ENCODE measurements around the gene DHX36. TPM values are rescaled to one million over a fixed set of nuclear protein-coding genes. Genes with fewer than 3 reads are reported as not detected.

DHX36 gene
- total RNA-seq, 1 donor from 2014 or later: 48.7 TPM

GRCh38 chr3:154242766-154243165 is 81.5 kb downstream of the DHX36 start:
- Mint-ChIP-seq H3K27ac (ENCODE audit: unreplicated experiment) (peak overlapping the region; percentile 84), H3K4me3 (ENCODE audit: unreplicated experiment) (no peak overlapping the region), H3K36me3 (ENCODE audit: low read depth) (peaks cover 3% of the 10 kb centered on the region), H3K27me3 (ENCODE audit: low read depth) (no peaks in the 10 kb centered on the region), H3K4me1 (ENCODE audit: low read depth) (peaks cover 18% of the 10 kb centered on the region), H3K9me3 (ENCODE audit: low read depth) (no peaks in the 10 kb centered on the region)
- DNase-seq (ENCODE audit: low spot score): no peak
- no peak for TF ChIP-seq CTCF (IDR thresholded peaks at IDR 0.05)

- no peak overlapping the region for H3K27ac Mint-ChIP-seq (ENCODE audit: unreplicated experiment)
- no peaks in the 10 kb centered on the region for H3K27me3 Mint-ChIP-seq (ENCODE audit: low read depth)
- no peaks in the 10 kb centered on the region for H3K9me3 Mint-ChIP-seq (ENCODE audit: low read depth)
- H3K36me3 Mint-ChIP-seq (ENCODE audit: low read depth): peaks cover 2% of the 10 kb centered on the region
- no peak overlapping the region for H3K4me3 Mint-ChIP-seq (ENCODE audit: unreplicated experiment)
- peaks cover 18% of the 10 kb centered on the region for H3K4me1 Mint-ChIP-seq (ENCODE audit: low read depth)
- TF ChIP-seq CTCF (IDR thresholded peaks at IDR 0.05): no peak
- DNase-seq (ENCODE audit: low spot score): no peak
Observed at GRCh38 chr3:154241496-154241895, 82.8 kb downstream of the DHX36 start.

- no peak for DNase-seq (ENCODE audit: low spot score)
- Mint-ChIP-seq H3K9me3 (ENCODE audit: low read depth) (no peaks in the 10 kb centered on the region), H3K27ac (ENCODE audit: unreplicated experiment) (no peak overlapping the region), H3K27me3 (ENCODE audit: low read depth) (no peaks in the 10 kb centered on the region), H3K4me1 (ENCODE audit: low read depth) (peaks cover 18% of the 10 kb centered on the region), H3K4me3 (ENCODE audit: unreplicated experiment) (no peak overlapping the region), H3K36me3 (ENCODE audit: low read depth) (peaks cover 2% of the 10 kb centered on the region)
- no peak for TF ChIP-seq CTCF (IDR thresholded peaks at IDR 0.05)
Observed at GRCh38 chr3:154240235-154240634, 84.1 kb downstream of the DHX36 start.

- Mint-ChIP-seq H3K9me3 (ENCODE audit: low read depth) (no peaks in the 10 kb centered on the region), H3K4me3 (ENCODE audit: unreplicated experiment) (no peak overlapping the region), H3K36me3 (ENCODE audit: low read depth) (peaks cover 2% of the 10 kb centered on the region), H3K4me1 (ENCODE audit: low read depth) (no peaks in the 10 kb centered on the region), H3K27ac (ENCODE audit: unreplicated experiment) (no peak overlapping the region), H3K27me3 (ENCODE audit: low read depth) (no peaks in the 10 kb centered on the region)
- no peak for DNase-seq (ENCODE audit: low spot score)
- no peak for TF ChIP-seq CTCF (IDR thresholded peaks at IDR 0.05)
Observed at GRCh38 chr3:154236331-154236730, 88.0 kb downstream of the DHX36 start.

- no peak for DNase-seq (ENCODE audit: low spot score)
- TF ChIP-seq CTCF (IDR thresholded peaks at IDR 0.05): no peak
- Mint-ChIP-seq H3K27me3 (ENCODE audit: low read depth) (no peaks in the 10 kb centered on the region), H3K4me1 (ENCODE audit: low read depth) (no peaks in the 10 kb centered on the region), H3K9me3 (ENCODE audit: low read depth) (no peaks in the 10 kb centered on the region), H3K36me3 (ENCODE audit: low read depth) (peaks cover 2% of the 10 kb centered on the region), H3K27ac (ENCODE audit: unreplicated experiment) (no peak overlapping the region), H3K4me3 (ENCODE audit: unreplicated experiment) (no peak overlapping the region)
Observed at GRCh38 chr3:154235330-154235729, 89.0 kb downstream of the DHX36 start.
